Measurements from ENCODE around the gene HS6ST3.
"Not testable (repeated sequence)": the region's sequence is repeated elsewhere in the genome, so short reads cannot be mapped to it uniquely, and the experiment has no call there.

DNA sequence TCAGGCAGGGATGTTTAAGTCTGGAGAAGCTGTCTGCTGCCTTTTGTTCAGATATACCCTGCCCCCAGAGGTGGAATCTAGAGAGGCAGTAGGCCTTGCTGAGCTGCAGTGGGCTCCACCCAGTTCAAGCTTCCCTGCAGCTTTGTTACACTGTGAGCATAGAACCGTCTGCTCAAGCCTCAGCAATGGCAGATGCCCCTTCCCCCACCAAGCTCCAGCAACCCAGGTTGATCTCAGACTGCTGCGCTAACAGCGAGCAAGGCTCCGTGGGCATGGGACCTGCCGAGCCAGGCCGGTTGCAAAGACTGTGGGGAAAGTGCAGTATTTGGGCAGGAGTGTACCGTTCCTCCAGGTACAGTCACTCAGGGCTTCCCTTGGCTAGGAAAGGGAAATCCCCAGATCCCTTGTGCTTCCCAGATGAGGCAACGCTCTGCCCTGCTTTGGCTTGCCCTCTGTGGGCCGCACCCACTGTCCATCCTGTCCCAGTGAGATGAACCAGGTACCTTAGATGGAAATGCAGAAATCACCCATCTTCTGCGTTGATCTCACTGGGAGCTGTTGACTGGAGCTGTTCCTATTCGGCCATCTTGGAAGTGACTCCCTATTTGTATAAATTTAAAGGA is 434.6 kb downstream of the HS6ST3 start:
- TF ChIP-seq, protein P1, sequence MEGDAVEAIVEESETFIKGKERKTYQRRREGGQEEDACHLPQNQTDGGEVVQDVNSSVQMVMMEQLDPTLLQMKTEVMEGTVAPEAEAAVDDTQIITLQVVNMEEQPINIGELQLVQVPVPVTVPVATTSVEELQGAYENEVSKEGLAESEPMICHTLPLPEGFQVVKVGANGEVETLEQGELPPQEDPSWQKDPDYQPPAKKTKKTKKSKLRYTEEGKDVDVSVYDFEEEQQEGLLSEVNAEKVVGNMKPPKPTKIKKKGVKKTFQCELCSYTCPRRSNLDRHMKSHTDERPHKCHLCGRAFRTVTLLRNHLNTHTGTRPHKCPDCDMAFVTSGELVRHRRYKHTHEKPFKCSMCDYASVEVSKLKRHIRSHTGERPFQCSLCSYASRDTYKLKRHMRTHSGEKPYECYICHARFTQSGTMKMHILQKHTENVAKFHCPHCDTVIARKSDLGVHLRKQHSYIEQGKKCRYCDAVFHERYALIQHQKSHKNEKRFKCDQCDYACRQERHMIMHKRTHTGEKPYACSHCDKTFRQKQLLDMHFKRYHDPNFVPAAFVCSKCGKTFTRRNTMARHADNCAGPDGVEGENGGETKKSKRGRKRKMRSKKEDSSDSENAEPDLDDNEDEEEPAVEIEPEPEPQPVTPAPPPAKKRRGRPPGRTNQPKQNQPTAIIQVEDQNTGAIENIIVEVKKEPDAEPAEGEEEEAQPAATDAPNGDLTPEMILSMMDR (IDR thresholded peaks at IDR 0.05; ENCODE audit: low read depth, low read length, poor library complexity, severe bottlenecking), result not testable (repeated sequence)
- TF ChIP-seq EZH2phosphoT487 (IDR thresholded peaks at IDR 0.05; ENCODE audit: borderline replicate concordance, low read length), result not testable (repeated sequence)

Measured in DOHH2 (cell line).